IMR-90 (cell line): ENCODE measurements around the gene PPP1R37. TPM values are rescaled to one million over a fixed set of nuclear protein-coding genes. Genes with fewer than 3 reads are reported as not detected.

Experiments used
- ATAC-seq: fragments of 200-7000 bp; cut with Tn5 transposase; 2 replicates; pipeline ENCODE4 v1.9.1; 2020; ENCODE audit warnings: low read depth, mild to moderate bottlenecking, moderate library complexity
- BruUV-seq: library from RNA; stranded (reverse); fragments of 400-500 nt; replicated peaks from 2 replicates; lab custom pipeline; 2021; lab: Mats Ljungman, UMichigan
- CTCF ChIA-PET: fragments of 300-600 bp; formaldehyde crosslinking; extraction: SDS; loops from one replicate; lab custom pipeline; 2021; ENCODE audit warnings: antibody characterized with exemption; lab: Yijun Ruan, JAX
- POLR2A ChIA-PET: fragments of 300-600 bp; sonication (Branson Sonifier 250); formaldehyde crosslinking; loops from one replicate; lab custom pipeline; 2022; ENCODE audit warnings: antibody characterized with exemption; ENCODE audit not compliant: unreplicated experiment; lab: Charles Lee
- DNase-seq: peaks from one replicate; pipeline ENCODE4 v3.0.0; 2013
- H2AFZ ChIP-seq: replicated peaks from 2 replicates; pipeline ENCODE3; 2013; ENCODE audit warnings: low read length, mild to moderate bottlenecking; ENCODE audit not compliant: poor library complexity
- H2AK5ac ChIP-seq: 2 replicates; pipeline ENCODE4 v1.6.1; 2013; ENCODE audit warnings: low read depth, low read length, inconsistent platforms
- H2AK9ac ChIP-seq: replicated peaks from 2 replicates; pipeline ENCODE3; 2013; ENCODE audit warnings: mild to moderate bottlenecking, low read depth, low read length, moderate library complexity; ENCODE audit not compliant: poor library complexity
- H2BK120ac ChIP-seq: 2 replicates; pipeline ENCODE4 v1.6.1; 2013; ENCODE audit warnings: low read depth, low read length, inconsistent platforms
- H2BK15ac ChIP-seq: 3 replicates; pipeline ENCODE4 v1.6.1; 2013; ENCODE audit warnings: low read depth, low read length, inconsistent platforms
- H2BK20ac ChIP-seq: 2 replicates; pipeline ENCODE4 v1.6.1; 2013; ENCODE audit warnings: low read depth, mild to moderate bottlenecking, inconsistent platforms, low read length, moderate library complexity
- H2BK5ac ChIP-seq: 2 replicates; pipeline ENCODE4 v1.6.1; 2013; ENCODE audit warnings: mild to moderate bottlenecking, low read depth, low read length, inconsistent platforms; ENCODE audit not compliant: poor library complexity, severe bottlenecking
- H3K14ac ChIP-seq: replicated peaks from 2 replicates; pipeline ENCODE4 v1.6.1; 2013; ENCODE audit warnings: low read depth, low read length, inconsistent platforms
- H3K18ac ChIP-seq: 2 replicates; pipeline ENCODE4 v1.6.1; 2013; ENCODE audit warnings: low read depth, low read length, control low read depth
- H3K23ac ChIP-seq: 2 replicates; pipeline ENCODE4 v1.6.1; 2013; ENCODE audit warnings: low read depth, low read length, inconsistent platforms
- H3K27ac ChIP-seq: 2 replicates; pipeline ENCODE4 v1.5.1; 2013; ENCODE audit warnings: mild to moderate bottlenecking, control low read depth, low read length; ENCODE audit not compliant: insufficient read depth
- H3K27me3 ChIP-seq: 2 replicates; pipeline ENCODE4 v1.6.1; 2013; ENCODE audit warnings: low read length; ENCODE audit not compliant: control insufficient read depth, insufficient read depth
- H3K36me3 ChIP-seq: 2 replicates; pipeline ENCODE4 v1.6.1; 2013; ENCODE audit warnings: low read length, mixed read lengths; ENCODE audit not compliant: control insufficient read depth, insufficient read depth
- H3K4ac ChIP-seq: 2 replicates; pipeline ENCODE4 v1.6.1; 2013; ENCODE audit warnings: low read depth, low read length, inconsistent platforms
- H3K4me1 ChIP-seq: 2 replicates; pipeline ENCODE4 v1.6.1; 2013; ENCODE audit warnings: low read length, mixed read lengths; ENCODE audit not compliant: control insufficient read depth, insufficient read depth
- H3K4me2 ChIP-seq: 2 replicates; pipeline ENCODE4 v1.6.1; 2013; ENCODE audit warnings: low read depth, mild to moderate bottlenecking, control low read depth, low read length, moderate library complexity
- H3K4me3 ChIP-seq: 2 replicates; pipeline ENCODE4 v1.5.1; 2013; ENCODE audit warnings: low read depth, mild to moderate bottlenecking, control low read depth, low read length, moderate library complexity; ENCODE audit not compliant: insufficient read depth
- H3K56ac ChIP-seq: 2 replicates; pipeline ENCODE4 v1.6.1; 2013; ENCODE audit warnings: low read length, inconsistent platforms; ENCODE audit not compliant: insufficient read depth; ENCODE audit errors: extremely low read depth
- H3K79me1 ChIP-seq, 2 experiments: 2 replicates each; pipeline ENCODE4 v1.6.1; 2013; ENCODE audit warnings: low read length in 2 of 2, inconsistent platforms in 1 of 2, low read depth in 1 of 2
- H3K9ac ChIP-seq: 2 replicates; pipeline ENCODE4 v1.6.1; 2013; ENCODE audit warnings: low read depth, low read length, control low read depth
- H3K9me1 ChIP-seq: 2 replicates; pipeline ENCODE4 v1.6.1; 2013; ENCODE audit warnings: low read length, inconsistent platforms; ENCODE audit not compliant: insufficient read depth
- H3K9me3 ChIP-seq: 2 replicates; pipeline ENCODE4 v1.6.1; 2013; ENCODE audit warnings: low read length; ENCODE audit not compliant: control insufficient read depth, insufficient read depth
- H4K20me1 ChIP-seq: 2 replicates; pipeline ENCODE4 v1.6.1; 2013; ENCODE audit warnings: low read length, inconsistent platforms; ENCODE audit not compliant: insufficient read depth
- H4K5ac ChIP-seq: 2 replicates; pipeline ENCODE4 v1.6.1; 2013; ENCODE audit warnings: mild to moderate bottlenecking, low read depth, low read length, control low read depth
- H4K8ac ChIP-seq, 2 experiments: 2 replicates each; pipeline ENCODE4 v1.6.1; 2013; ENCODE audit warnings: low read depth in 2 of 2, low read length in 2 of 2, control low read depth in 1 of 2, inconsistent platforms in 1 of 2
- H4K91ac ChIP-seq: 2 replicates; pipeline ENCODE4 v1.6.1; 2013; ENCODE audit warnings: low read depth, low read length, inconsistent platforms; ENCODE audit not compliant: insufficient read depth
- BHLHE40 ChIP-seq: fragments of 150-350 bp; IDR thresholded peaks from 2 replicates; pipeline ENCODE4 v1.6.1; 2016; ENCODE audit warnings: mild to moderate bottlenecking, low read depth, low read length
- CEBPB ChIP-seq: IDR thresholded peaks from 2 replicates; pipeline ENCODE4 v1.6.1; 2012; ENCODE audit warnings: low read depth, low read length, improper control_type of control experiment
- CHD1 ChIP-seq: IDR thresholded peaks from 2 replicates; pipeline ENCODE4 v1.6.1; 2012; ENCODE audit warnings: low read depth, low read length, improper control_type of control experiment
- CTCF ChIP-seq: conservative IDR thresholded peaks from 2 replicates; pipeline ENCODE4 v1.5.1; 2012; ENCODE audit warnings: mild to moderate bottlenecking, low read depth, low read length, improper control_type of control experiment
- ELK1 ChIP-seq: fragments of 150-350 bp; IDR thresholded peaks from 2 replicates; pipeline ENCODE4 v1.6.1; 2016; ENCODE audit warnings: low read depth, mild to moderate bottlenecking, low read length, moderate library complexity, borderline replicate concordance
- FOS ChIP-seq: fragments of 150-350 bp; IDR thresholded peaks from 2 replicates; pipeline ENCODE4 v1.6.1; 2016; ENCODE audit warnings: low read depth, low read length
- MAFK ChIP-seq: IDR thresholded peaks from 2 replicates; pipeline ENCODE4 v1.6.1; 2012; ENCODE audit warnings: low read depth, low read length, improper control_type of control experiment
- MAZ ChIP-seq: IDR thresholded peaks from 2 replicates; pipeline ENCODE4 v1.6.1; 2012; ENCODE audit warnings: low read depth, mild to moderate bottlenecking, low read length, improper control_type of control experiment, moderate library complexity, borderline replicate concordance
- MXI1 ChIP-seq: IDR thresholded peaks from 2 replicates; pipeline ENCODE4 v1.6.1; 2012; ENCODE audit warnings: low read depth, mild to moderate bottlenecking, low read length, moderate library complexity, borderline replicate concordance
- NFE2L2 ChIP-seq: fragments of 150-350 bp; IDR thresholded peaks from 2 replicates; pipeline ENCODE4 v1.6.1; 2016; ENCODE audit warnings: low read depth, mild to moderate bottlenecking, low read length
- POLR2A ChIP-seq: IDR thresholded peaks from 2 replicates; pipeline ENCODE4 v1.6.1; 2012; ENCODE audit warnings: mild to moderate bottlenecking, low read depth, low read length
- RAD21 ChIP-seq: IDR thresholded peaks from 2 replicates; pipeline ENCODE4 v1.6.1; 2012; ENCODE audit warnings: low read length, improper control_type of control experiment
- RCOR1 ChIP-seq: IDR thresholded peaks from 2 replicates; pipeline ENCODE4 v1.6.1; 2012; ENCODE audit warnings: mild to moderate bottlenecking, low read length, improper control_type of control experiment; ENCODE audit not compliant: insufficient replicate concordance
- RFX5 ChIP-seq: IDR thresholded peaks from 2 replicates; pipeline ENCODE4 v1.8.0; 2012; ENCODE audit warnings: low read depth, mild to moderate bottlenecking, low read length, moderate library complexity
- SMC3 ChIP-seq: fragments of 150-350 bp; IDR thresholded peaks from 2 replicates; pipeline ENCODE4 v1.6.1; 2016; ENCODE audit warnings: low read depth, mild to moderate bottlenecking, antibody characterized with exemption, low read length, moderate library complexity
- USF2 ChIP-seq: fragments of 150-350 bp; IDR thresholded peaks from 2 replicates; pipeline ENCODE4 v1.6.1; 2017; ENCODE audit warnings: mild to moderate bottlenecking, antibody characterized with exemption, low read length, low read depth
- WGBS, 2 experiments: methylation state at CpG; one replicate each; pipeline versions ENCODE4 v1.1.5 to v1.1.7; 2013; ENCODE audit warnings: missing lambda C conversion rate in 2 of 2; ENCODE audit not compliant: insufficient read length in 1 of 2; ENCODE audit errors: extremely low coverage in 2 of 2; 5-methylcytosine and 5-hydroxymethylcytosine counted together
- dilution Hi-C: fragments of 300-500 bp; cut with HindIII; formaldehyde crosslinking; loops from one replicate; pipeline ENCODE4 v1.14.3; 2018; ENCODE audit warnings: low sequenced_read_pairs; ENCODE audit not compliant: unreplicated experiment
- in situ Hi-C: fragments of 300-500 bp; cut with MboI; formaldehyde crosslinking; loops from 3 replicates; pipeline ENCODE4 v1.14.3; 2019; ENCODE audit warnings: low sequenced_read_pairs, inconsistent platforms, mixed read lengths
- intact Hi-C: fragments of 100-400 bp; cut with micrococcal nuclease; formaldehyde crosslinking; loops from 2 replicates; pipeline ENCODE4 v1.10.0; 2022
- polyA plus RNA-seq, 3 experiments: library from polyadenylated mRNA; depleted of rRNA; stranded (reverse); fragments of >200 nt; gene quantifications; 2 replicates each; pipeline ENCODE4 v1.2.3, GENCODE V29; 2012; ENCODE audit warnings: low replicate concordance in 1 of 3
- total RNA-seq: library from RNA; depleted of rRNA; stranded (reverse); fragments of >200 nt; gene quantifications from 2 replicates; pipeline ENCODE4 v1.2.3, GENCODE V29; 2012

Gene PPP1R37
- total and polyA plus RNA-seq, 2 of the 4 experiments (the other 2 are of a cell fraction) = 13.1 to 18.5 TPM

GRCh38 chr19:45070214-45070613 lies 22.8 kb upstream of the PPP1R37 start:
- H3K14ac ChIP-seq = no peak overlapping the region
- no peak overlapping the region for H4K5ac ChIP-seq
- H2AK9ac ChIP-seq = no peak overlapping the region
- H3K27ac ChIP-seq = no peak overlapping the region
- H3K9me1 ChIP-seq = no peaks in the 10 kb centered on the region
- no peak overlapping the region for H2BK15ac ChIP-seq
- no peak overlapping the region for H2BK20ac ChIP-seq
- no peak overlapping the region for H3K4me3 ChIP-seq
- no peak overlapping the region for H3K4ac ChIP-seq
- no peak overlapping the region for H4K8ac ChIP-seq
- no peak overlapping the region for H3K9ac ChIP-seq
- WGBS, 2 experiments = no CpG with 5 or more reads among the region's 6 CpGs
- no peak overlapping the region for H3K4me2 ChIP-seq
- H3K9me3 ChIP-seq = no peaks in the 10 kb centered on the region
- no peaks in the 10 kb centered on the region for H3K27me3 ChIP-seq
- no peak overlapping the region for H3K23ac ChIP-seq
- no peak for DNase-seq
- H3K18ac ChIP-seq = no peak overlapping the region
- no peak overlapping the region for H2AK5ac ChIP-seq
- CTCF ChIA-PET = no interaction called here
- no peak overlapping the region for H3K56ac ChIP-seq
- H2BK120ac ChIP-seq = no peak overlapping the region
- H3K79me1 ChIP-seq = peaks cover 4 to 11% of the 10 kb centered on the region in 2 experiments; a peak in 3 of 4 replicates
- intact Hi-C loops = no loop called here
- H2AFZ ChIP-seq = no peak overlapping the region
- dilution Hi-C loops = no loop called here
- in situ Hi-C loops = no loop called here
- no peak overlapping the region for H2BK5ac ChIP-seq
- BruUV-seq = no TSS peak
- POLR2A ChIA-PET = no interaction called here
- H4K20me1 ChIP-seq = no peaks in the 10 kb centered on the region
- no peak for ATAC-seq
- H3K36me3 ChIP-seq = peaks cover 51% of the 10 kb centered on the region
- TF ChIP-seq RAD21 (no peak), POLR2A (no peak), MAZ (no peak), ELK1 (no peak), SMC3 (no peak), CEBPB (no peak), CHD1 (no peak), RCOR1 (no peak), FOS (no peak), MAFK (no peak), NFE2L2 (no peak), USF2 (no peak), MXI1 (no peak), BHLHE40 (no peak), RFX5 (no peak), CTCF (no peak)
- H3K4me1 ChIP-seq = no peaks in the 10 kb centered on the region
- H4K91ac ChIP-seq = no peak overlapping the region
